DOHH2 (cell line): ENCODE measurements around the gene MAP2K7.

ENCODE experiments used
- H3F3A ChIP-seq: fragments of 200-600 bp; sonication (generic), shearing (Covaris generic); 2 replicates; pipeline ENCODE4 v1.6.0; 2016; ENCODE audit warnings: antibody characterized with exemption, mild to moderate bottlenecking; ENCODE audit not compliant: control insufficient read depth, insufficient read depth
- H3K27ac ChIP-seq: fragments of 200-600 bp; sonication (generic); 2 replicates; pipeline ENCODE4 v1.5.1; 2014; ENCODE audit warnings: low read depth, mild to moderate bottlenecking, low read length, moderate library complexity
- H3K27me3 ChIP-seq: fragments of 200-600 bp; sonication (generic); 2 replicates; pipeline ENCODE4 v1.6.1; 2014; ENCODE audit warnings: mild to moderate bottlenecking, low read length, mixed read lengths; ENCODE audit not compliant: control insufficient read depth
- H3K36me3 ChIP-seq: fragments of 200-600 bp; sonication (generic); 2 replicates; pipeline ENCODE4 v1.6.1; 2014; ENCODE audit warnings: mild to moderate bottlenecking, low read length, moderate library complexity, mixed read lengths; ENCODE audit not compliant: control insufficient read depth
- H3K4me1 ChIP-seq: fragments of 200-600 bp; sonication (generic); 2 replicates; pipeline ENCODE4 v1.6.1; 2014; ENCODE audit warnings: mild to moderate bottlenecking, low read length, mixed read lengths; ENCODE audit not compliant: control insufficient read depth
- H3K4me2 ChIP-seq: fragments of 200-600 bp; sonication (generic); 2 replicates; pipeline ENCODE4 v1.6.0; 2014; ENCODE audit warnings: mild to moderate bottlenecking, low read length, moderate library complexity
- H3K4me3 ChIP-seq: fragments of 200-600 bp; sonication (generic); 2 replicates; pipeline ENCODE4 v1.5.1; 2014; ENCODE audit warnings: mild to moderate bottlenecking, low read length, mixed read lengths
- H3K79me2 ChIP-seq: fragments of 200-600 bp; sonication (generic); 2 replicates; pipeline ENCODE4 v1.6.1; 2014; ENCODE audit warnings: mild to moderate bottlenecking, low read length, mixed read lengths; ENCODE audit not compliant: control insufficient read depth
- H3K9me2 ChIP-seq: fragments of 200-600 bp; sonication (generic); replicated peaks from 2 replicates; pipeline ENCODE4 v1.6.1; 2014; ENCODE audit warnings: mild to moderate bottlenecking, low read length, mixed read lengths; ENCODE audit not compliant: control insufficient read depth
- H3K9me3 ChIP-seq: fragments of 200-600 bp; sonication (generic); 2 replicates; pipeline ENCODE4 v1.6.1; 2014; ENCODE audit warnings: antibody characterized with exemption, low read length, mixed read lengths; ENCODE audit not compliant: control insufficient read depth, insufficient read depth
- H4K20me1 ChIP-seq: fragments of 200-600 bp; sonication (generic); 2 replicates; pipeline ENCODE4 v1.6.0; 2014; ENCODE audit warnings: low read depth, mild to moderate bottlenecking, antibody characterized with exemption, low read length, moderate library complexity; ENCODE audit not compliant: control insufficient read depth, insufficient read depth
- CTCF ChIP-seq: fragments of 200-600 bp; sonication (generic); IDR thresholded peaks from one replicate; pipeline ENCODE4 v1.5.1; 2014; ENCODE audit warnings: antibody characterized with exemption, mild to moderate bottlenecking, low read depth, low read length; ENCODE audit not compliant: poor library complexity, severe bottlenecking
- EZH2phosphoT487 ChIP-seq: fragments of 200-600 bp; sonication (generic); IDR thresholded peaks from 2 replicates; pipeline ENCODE4 v1.6.1; 2017; ENCODE audit warnings: borderline replicate concordance, mild to moderate bottlenecking, antibody characterized with exemption, low read length, moderate library complexity, mixed read lengths

MAP2K7 gene

GRCh38 chr19:7900931-7901330 lies 2.7 kb upstream of the MAP2K7 start:
- Histone ChIP-seq H4K20me1 (peaks cover 10% of the 10 kb centered on the region), H3K36me3 (peaks cover 16% of the 10 kb centered on the region), H3K79me2 (peaks cover 28% of the 10 kb centered on the region), H3F3A (no peaks in the 10 kb centered on the region), H3K4me1 (peaks cover 18% of the 10 kb centered on the region), H3K27ac (no peak overlapping the region), H3K9me2 (no peaks in the 10 kb centered on the region), H3K27me3 (no peaks in the 10 kb centered on the region), H3K4me2 (no peak overlapping the region), H3K4me3 (no peak overlapping the region), H3K9me3 (no peaks in the 10 kb centered on the region)
- TF ChIP-seq EZH2phosphoT487 (no peak), CTCF (no peak)

- Histone ChIP-seq H3K27ac (no peak overlapping the region), H3F3A (no peaks in the 10 kb centered on the region), H3K79me2 (peaks cover 32% of the 10 kb centered on the region), H3K4me1 (peaks cover 18% of the 10 kb centered on the region), H3K4me3 (no peak overlapping the region), H3K27me3 (no peaks in the 10 kb centered on the region), H3K9me3 (no peaks in the 10 kb centered on the region), H3K36me3 (peaks cover 20% of the 10 kb centered on the region), H3K9me2 (no peaks in the 10 kb centered on the region), H4K20me1 (peaks cover 14% of the 10 kb centered on the region), H3K4me2 (no peak overlapping the region)
- TF ChIP-seq EZH2phosphoT487 (no peak), CTCF (no peak)
These were observed 2.3 kb upstream of the MAP2K7 start for GRCh38 chr19:7901337-7901736.

DNA sequence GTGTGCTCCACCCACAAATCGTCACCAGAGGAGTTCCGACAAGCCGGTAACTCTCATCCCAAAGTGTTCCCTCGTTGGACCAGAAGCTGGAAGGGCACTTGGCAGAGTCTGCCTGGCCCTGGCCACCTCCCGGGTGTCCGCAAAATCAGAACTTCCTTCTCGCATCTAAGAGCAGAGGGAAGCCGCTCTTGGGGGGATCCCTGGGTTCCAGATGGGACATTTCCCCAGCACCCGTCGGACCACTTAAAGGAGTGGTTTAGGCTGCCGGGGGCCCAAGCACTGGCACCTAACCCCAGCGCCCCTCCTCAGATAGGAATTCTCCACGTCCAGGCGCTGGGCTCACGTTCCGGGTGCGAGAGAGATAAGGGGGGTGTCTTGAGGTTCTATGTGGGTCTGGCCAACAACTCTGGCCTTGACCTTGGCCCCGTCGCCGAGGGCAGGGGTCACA lies 857 bp upstream of the MAP2K7 start:
- TF ChIP-seq EZH2phosphoT487 (no peak), CTCF (no peak)
- Histone ChIP-seq H3K27ac (peak overlapping the region; percentile 16; the same call in 1 of the 2 replicates), H3K4me2 (peak overlapping the region; percentile 94), H3K9me3 (no peaks in the 10 kb centered on the region), H3K4me1 (peaks cover 18% of the 10 kb centered on the region), H3K36me3 (peaks cover 20% of the 10 kb centered on the region), H3K79me2 (peaks cover 42% of the 10 kb centered on the region), H4K20me1 (peaks cover 14% of the 10 kb centered on the region), H3K9me2 (no peaks in the 10 kb centered on the region), H3K4me3 (peak overlapping the region; percentile 78), H3K27me3 (no peaks in the 10 kb centered on the region), H3F3A (no peaks in the 10 kb centered on the region)
